Spleen (tissue), 7 donors: Measurements from ENCODE around the gene C2orf76.

Experiments
- POLR2A ChIP-seq, 3 donors: fragments of 450-650 bp; IDR thresholded peaks; one replicate each; pipeline ENCODE4 v1.5.1; 2017; ENCODE audit warnings: antibody characterized with exemption in 3 of 3, mild to moderate bottlenecking in 1 of 3
- POLR2AphosphoS5 ChIP-seq, 3 donors: sonication (generic); formaldehyde crosslinking; IDR thresholded peaks; one replicate each; pipeline ENCODE4 v1.5.1; 2017; ENCODE audit warnings: antibody characterized with exemption in 3 of 3
- TF ChIP-seq, protein P1 (sequence below), 11 experiments: fragments of 200-600 bp in 7 of 11; fragments of 450-650 bp in 4 of 11; sonication (generic) in 4 of 11; IDR thresholded peaks in 8 of 11; conservative IDR thresholded peaks in 3 of 11; 1 replicate in 7 of 11; 2 replicates in 4 of 11; pipeline versions ENCODE4 v1.4.0 to v1.8.0; 2016 to 2021; ENCODE audit warnings: antibody characterized with exemption in 11 of 11, inconsistent platforms in 4 of 11, mild to moderate bottlenecking in 1 of 11
- donor health status: DM: no; HTN: no; CAD: no; lungs with moderate emphysema.
- donor health status: DM: no; HTN: no; CAD: no.
- donor health status: DM: no; HTN: no; CAD: no.

DNA sequence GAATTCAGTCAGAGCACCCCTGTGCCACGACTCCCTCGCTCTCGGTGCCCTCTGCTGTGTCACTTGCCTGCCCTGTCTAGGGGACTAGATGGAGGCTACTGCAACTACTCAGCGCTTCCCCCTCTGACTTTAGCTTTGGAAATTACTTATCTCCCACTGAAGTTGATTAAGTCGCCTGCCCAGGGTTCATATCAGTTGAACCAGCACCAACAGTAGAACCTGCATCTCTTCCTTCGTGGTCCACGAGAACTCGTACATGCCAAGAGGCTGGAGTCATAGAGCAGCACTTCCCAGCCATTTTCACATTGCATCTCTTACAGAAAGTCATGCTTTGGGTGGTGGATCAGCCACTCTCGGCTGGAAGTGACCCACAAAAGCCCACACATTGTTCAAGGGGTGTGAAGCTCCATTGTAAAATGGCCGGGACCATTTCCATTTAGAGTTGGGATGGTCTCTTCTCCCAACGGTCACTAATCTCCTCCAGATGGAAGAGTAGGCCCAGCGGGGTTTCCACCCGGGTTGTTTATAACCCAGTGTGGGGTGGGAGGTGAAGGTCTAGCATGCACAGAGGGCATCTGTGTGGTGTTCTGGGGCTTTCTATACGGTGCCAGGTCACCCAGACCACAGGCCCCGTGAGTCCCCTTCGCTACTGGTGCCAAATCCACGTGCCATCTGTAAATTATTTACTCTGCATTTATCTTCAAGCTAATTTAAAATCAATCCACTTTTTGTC, 105.0 kb downstream of the C2orf76 start:
- TF ChIP-seq, protein P1, sequence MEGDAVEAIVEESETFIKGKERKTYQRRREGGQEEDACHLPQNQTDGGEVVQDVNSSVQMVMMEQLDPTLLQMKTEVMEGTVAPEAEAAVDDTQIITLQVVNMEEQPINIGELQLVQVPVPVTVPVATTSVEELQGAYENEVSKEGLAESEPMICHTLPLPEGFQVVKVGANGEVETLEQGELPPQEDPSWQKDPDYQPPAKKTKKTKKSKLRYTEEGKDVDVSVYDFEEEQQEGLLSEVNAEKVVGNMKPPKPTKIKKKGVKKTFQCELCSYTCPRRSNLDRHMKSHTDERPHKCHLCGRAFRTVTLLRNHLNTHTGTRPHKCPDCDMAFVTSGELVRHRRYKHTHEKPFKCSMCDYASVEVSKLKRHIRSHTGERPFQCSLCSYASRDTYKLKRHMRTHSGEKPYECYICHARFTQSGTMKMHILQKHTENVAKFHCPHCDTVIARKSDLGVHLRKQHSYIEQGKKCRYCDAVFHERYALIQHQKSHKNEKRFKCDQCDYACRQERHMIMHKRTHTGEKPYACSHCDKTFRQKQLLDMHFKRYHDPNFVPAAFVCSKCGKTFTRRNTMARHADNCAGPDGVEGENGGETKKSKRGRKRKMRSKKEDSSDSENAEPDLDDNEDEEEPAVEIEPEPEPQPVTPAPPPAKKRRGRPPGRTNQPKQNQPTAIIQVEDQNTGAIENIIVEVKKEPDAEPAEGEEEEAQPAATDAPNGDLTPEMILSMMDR (IDR thresholded peaks at IDR 0.05 in 8 of 11, conservative IDR thresholded peaks at IDR 0.05 in 3 of 11), result no peak
- TF ChIP-seq POLR2AphosphoS5 (IDR thresholded peaks at IDR 0.05), result no peak
- TF ChIP-seq POLR2A (IDR thresholded peaks at IDR 0.05), result no peak
